Gastrocnemius medialis (tissue), 4 donors: Measurements from ENCODE around the gene SLC1A1. TPM values are rescaled to one million over a fixed set of nuclear protein-coding genes. Genes with fewer than 3 reads are reported as not detected.

ENCODE experiments used
- ATAC-seq, 2 donors: fragments of 150-250 bp; one replicate each; pipeline ENCODE4 v1.9.1; 2016
- DNase-seq, 2 donors: peaks; one replicate each; pipeline ENCODE4 v3.0.0-alpha.2; 2019
- H3K27ac ChIP-seq, 4 donors: fragments of 200-600 bp; sonication (generic); 1 replicate in 1 of 4; 2 replicates in 3 of 4; pipeline ENCODE4 v1.5.1; 2016 to 2018; ENCODE audit warnings: mild to moderate bottlenecking in 2 of 4, moderate library complexity in 1 of 4
- H3K27me3 ChIP-seq, 3 donors: fragments of 200-600 bp; sonication (generic) in 2 of 3; 1 replicate in 1 of 3; 2 replicates in 2 of 3; pipeline versions ENCODE4 v1.5.1 to v1.6.0; 2016 to 2019; ENCODE audit warnings: mild to moderate bottlenecking in 1 of 3, moderate library complexity in 1 of 3
- H3K36me3 ChIP-seq, 2 donors: fragments of 200-600 bp; sonication (generic) in 1 of 2; one replicate each; pipeline ENCODE4 v1.5.1; 2017 to 2018
- H3K4me1 ChIP-seq, 2 donors: fragments of 200-600 bp; sonication (generic) in 1 of 2; one replicate each; pipeline ENCODE4 v1.5.1; 2016 to 2017; ENCODE audit warnings: mild to moderate bottlenecking in 2 of 2
- H3K4me3 ChIP-seq, 4 donors: fragments of 200-600 bp; sonication (generic) in 3 of 4; 1 replicate in 1 of 4; 2 replicates in 3 of 4; pipeline ENCODE4 v1.5.1; 2016 to 2019; ENCODE audit warnings: mild to moderate bottlenecking in 2 of 4
- H3K9me3 ChIP-seq, 3 donors: fragments of 200-600 bp; sonication (generic) in 2 of 3; 1 replicate in 1 of 3; 2 replicates in 2 of 3; pipeline ENCODE4 v1.5.1; 2016 to 2019
- POLR2A ChIP-seq, 2 donors: fragments of 450-650 bp; IDR thresholded peaks; one replicate each; pipeline ENCODE4 v1.6.1; 2017; ENCODE audit warnings: antibody characterized with exemption in 2 of 2, mild to moderate bottlenecking in 2 of 2, moderate library complexity in 2 of 2
- in situ Hi-C, 4 donors: fragments of 200-750 bp; cut with MboI; loops; one replicate each; pipeline versions ENCODE4 v1.15.0 to v1.8.0; 2017; ENCODE audit warnings: low sequenced_read_pairs in 4 of 4
- intact Hi-C: fragments of 100-400 bp; cut with DNase I; formaldehyde crosslinking; loops from one replicate; pipeline ENCODE4 v1.15.1; 2023; ENCODE audit warnings: low total_unique reads
- total RNA-seq, 4 donors: library from RNA; depleted of rRNA; stranded (reverse); fragments of >200 nt; gene quantifications; one replicate each; pipeline versions ENCODE4 v1.1.0 to v1.2.3, GENCODE V29; 2016
- TF ChIP-seq, protein P1 (sequence below), 5 experiments: fragments of 450-650 bp in 3 of 5; fragments of 200-600 bp in 2 of 5; sonication (generic) in 2 of 5; IDR thresholded peaks in 4 of 5; conservative IDR thresholded peaks in 1 of 5; 1 replicate in 4 of 5; 2 replicates in 1 of 5; pipeline ENCODE4 v1.5.1; 2016 to 2019; ENCODE audit warnings: antibody characterized with exemption in 5 of 5, mild to moderate bottlenecking in 3 of 5, moderate library complexity in 3 of 5

Gene SLC1A1
- total RNA-seq, 4 donors from 2014 or later, result 1.2 to 2.2 (median 1.6) TPM

DNA sequence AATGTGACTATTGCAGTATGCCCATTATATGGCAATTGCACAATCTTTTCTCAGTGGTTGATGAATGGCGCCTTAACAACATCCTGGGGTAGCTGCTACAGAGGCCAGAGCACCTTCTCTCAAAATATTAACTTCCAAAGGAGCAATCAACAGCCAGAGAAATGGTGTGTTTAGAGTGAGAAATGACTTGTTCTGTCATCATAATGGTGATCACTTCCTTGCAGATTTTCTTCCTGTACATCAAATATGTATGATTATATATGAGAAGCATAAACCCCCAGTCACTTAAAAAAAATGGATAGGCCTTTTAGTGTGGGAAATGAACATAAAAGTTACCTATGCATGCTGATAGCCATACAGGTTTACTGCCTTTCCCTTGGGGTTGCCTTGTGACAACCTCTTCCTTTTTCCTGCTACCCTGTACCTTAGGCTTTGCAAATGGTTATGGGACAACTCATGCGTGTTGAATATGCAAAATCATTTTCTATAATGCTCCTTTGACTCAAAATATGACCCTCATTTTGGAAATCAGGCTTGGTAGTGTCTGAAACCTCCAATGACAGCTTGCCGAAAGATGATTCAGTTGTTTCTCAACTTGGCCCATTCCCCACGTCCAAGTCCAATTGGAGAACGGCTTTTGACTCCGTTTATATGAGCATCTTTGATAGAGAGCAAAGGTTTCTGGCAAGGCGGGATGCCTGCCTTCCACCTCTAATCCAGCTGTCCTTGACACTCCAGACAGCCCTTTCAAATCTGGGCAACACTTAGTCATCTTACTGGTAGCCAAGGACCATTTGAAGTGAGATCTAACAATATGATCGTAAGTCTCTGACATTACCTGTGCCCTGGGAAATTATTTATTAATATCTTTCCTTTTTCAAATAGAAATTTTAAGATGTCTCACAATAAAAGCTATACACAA is 69.3 kb downstream of the SLC1A1 start:
- Histone ChIP-seq H3K36me3 (no peaks in the 10 kb centered on the region), H3K4me1 (peaks cover 11 to 17% of the 10 kb centered on the region in 2 donors), H3K27ac (no peak overlapping the region), H3K9me3 (no peaks in the 10 kb centered on the region), H3K27me3 (no peaks in the 10 kb centered on the region), H3K4me3 (no peak overlapping the region)
- intact Hi-C loops (loop anchor here (5.0 kb wide), 1 partner anchor 67 kb away; the partner anchor contains the start of gene SLC1A1), in situ Hi-C loops (no loop called here)
- TF ChIP-seq, protein P1, sequence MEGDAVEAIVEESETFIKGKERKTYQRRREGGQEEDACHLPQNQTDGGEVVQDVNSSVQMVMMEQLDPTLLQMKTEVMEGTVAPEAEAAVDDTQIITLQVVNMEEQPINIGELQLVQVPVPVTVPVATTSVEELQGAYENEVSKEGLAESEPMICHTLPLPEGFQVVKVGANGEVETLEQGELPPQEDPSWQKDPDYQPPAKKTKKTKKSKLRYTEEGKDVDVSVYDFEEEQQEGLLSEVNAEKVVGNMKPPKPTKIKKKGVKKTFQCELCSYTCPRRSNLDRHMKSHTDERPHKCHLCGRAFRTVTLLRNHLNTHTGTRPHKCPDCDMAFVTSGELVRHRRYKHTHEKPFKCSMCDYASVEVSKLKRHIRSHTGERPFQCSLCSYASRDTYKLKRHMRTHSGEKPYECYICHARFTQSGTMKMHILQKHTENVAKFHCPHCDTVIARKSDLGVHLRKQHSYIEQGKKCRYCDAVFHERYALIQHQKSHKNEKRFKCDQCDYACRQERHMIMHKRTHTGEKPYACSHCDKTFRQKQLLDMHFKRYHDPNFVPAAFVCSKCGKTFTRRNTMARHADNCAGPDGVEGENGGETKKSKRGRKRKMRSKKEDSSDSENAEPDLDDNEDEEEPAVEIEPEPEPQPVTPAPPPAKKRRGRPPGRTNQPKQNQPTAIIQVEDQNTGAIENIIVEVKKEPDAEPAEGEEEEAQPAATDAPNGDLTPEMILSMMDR (IDR thresholded peaks at IDR 0.05 in 4 of 5, conservative IDR thresholded peaks at IDR 0.05 in 1 of 5), result no peak
- TF ChIP-seq POLR2A (IDR thresholded peaks at IDR 0.05), result no peak
- no peak for DNase-seq
- no peak for ATAC-seq

DNA sequence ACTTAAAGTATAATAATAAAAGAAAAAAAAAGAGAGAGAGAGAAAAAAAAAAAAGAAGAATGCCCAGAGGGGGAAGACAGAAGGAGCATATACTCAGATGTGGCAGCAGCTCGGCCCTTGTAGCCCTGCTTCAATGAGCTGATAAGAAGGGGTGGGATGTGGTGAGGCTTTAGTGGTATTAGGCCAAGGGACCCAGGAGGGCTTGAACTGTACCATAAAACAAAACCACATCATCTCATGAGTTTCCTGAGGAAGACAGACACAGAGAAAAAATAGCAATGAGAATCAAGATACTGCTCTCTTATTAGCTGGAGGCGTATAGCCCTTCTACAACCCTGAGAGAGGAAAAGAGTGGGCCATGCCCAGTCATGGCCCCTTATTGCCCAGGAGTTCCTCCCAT is 72.8 kb downstream of the SLC1A1 start:
- Histone ChIP-seq H3K9me3 (no peaks in the 10 kb centered on the region), H3K27ac (no peak overlapping the region), H3K4me3 (no peak overlapping the region), H3K36me3 (no peaks in the 10 kb centered on the region), H3K27me3 (no peaks in the 10 kb centered on the region), H3K4me1 (peaks cover 11 to 14% of the 10 kb centered on the region in 2 donors)
- ATAC-seq (no peak), DNase-seq (no peak)
- intact Hi-C loops, result no loop called here
- TF ChIP-seq, protein P1 (IDR thresholded peaks at IDR 0.05 in 4 of 5, conservative IDR thresholded peaks at IDR 0.05 in 1 of 5), result no peak
- TF ChIP-seq POLR2A (IDR thresholded peaks at IDR 0.05), result no peak
- in situ Hi-C loops, result no loop called here

DNA sequence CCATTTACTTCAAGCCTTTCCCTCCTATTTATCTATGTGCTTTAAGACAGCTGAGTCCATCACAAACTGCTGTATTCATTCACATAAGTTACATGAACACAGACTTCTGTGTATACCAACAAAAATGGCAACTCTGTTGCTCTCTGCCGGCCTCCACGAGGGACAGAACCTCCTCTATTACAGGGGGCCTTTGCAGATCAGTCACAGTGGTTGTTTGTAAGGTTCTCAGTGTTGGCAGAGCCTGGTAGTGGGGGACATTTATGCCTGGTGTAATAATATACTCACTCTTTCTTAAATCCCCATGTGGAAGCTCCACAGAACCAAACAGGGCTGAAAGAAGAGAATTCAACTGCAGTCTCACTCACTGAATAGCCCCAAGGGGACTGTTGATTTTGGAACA is 76.5 kb downstream of the SLC1A1 start:
- DNase-seq (no peak), ATAC-seq (no peak)
- Histone ChIP-seq H3K27ac (no peak overlapping the region), H3K4me1 (no peaks in the 10 kb centered on the region), H3K36me3 (no peaks in the 10 kb centered on the region), H3K9me3 (no peaks in the 10 kb centered on the region), H3K27me3 (no peaks in the 10 kb centered on the region), H3K4me3 (no peak overlapping the region)
- no peak for TF ChIP-seq POLR2A (IDR thresholded peaks at IDR 0.05)
- TF ChIP-seq, protein P1 (IDR thresholded peaks at IDR 0.05 in 4 of 5, conservative IDR thresholded peaks at IDR 0.05 in 1 of 5), result no peak
- intact Hi-C loops, result no loop called here
- in situ Hi-C loops, result no loop called here

DNA sequence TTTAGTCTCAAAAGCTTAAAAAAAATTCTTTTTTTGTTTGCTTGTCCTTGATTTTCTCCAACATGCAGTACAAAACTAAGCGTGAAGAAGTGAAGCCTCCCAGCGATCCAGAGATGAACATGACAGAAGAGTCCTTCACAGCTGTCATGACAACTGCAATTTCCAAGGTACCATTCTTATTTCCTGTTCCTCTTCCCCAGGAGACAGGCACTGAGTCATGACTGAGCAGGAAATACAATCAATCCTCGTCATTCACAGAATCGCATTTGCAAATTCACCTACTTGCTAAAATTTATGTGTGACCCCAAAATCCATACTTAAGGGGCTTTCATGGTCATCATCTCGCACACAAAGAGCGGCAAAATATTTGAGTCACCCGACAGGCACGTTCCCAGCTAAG is 77.3 kb downstream of the SLC1A1 start:
- intact Hi-C loops (no loop called here), in situ Hi-C loops (no loop called here)
- Histone ChIP-seq H3K27ac (no peak overlapping the region), H3K4me1 (no peaks in the 10 kb centered on the region), H3K27me3 (no peaks in the 10 kb centered on the region), H3K4me3 (no peak overlapping the region), H3K9me3 (no peaks in the 10 kb centered on the region), H3K36me3 (no peaks in the 10 kb centered on the region)
- DNase-seq (no peak), ATAC-seq (no peak)
- TF ChIP-seq, protein P1 (IDR thresholded peaks at IDR 0.05 in 4 of 5, conservative IDR thresholded peaks at IDR 0.05 in 1 of 5), result no peak
- TF ChIP-seq POLR2A (IDR thresholded peaks at IDR 0.05), result no peak
